ENCODE results near the gene USH1C. TPM values are rescaled to one million over a fixed set of nuclear protein-coding genes. Genes with fewer than 3 reads are reported as not detected.

The USH1C gene
- total RNA-seq, 8 experiments from 2014 or later: 0.11 to 1.00 (median 0.51) TPM; not detected in 3

- WGBS, 10 experiments: 0 to 80% (median 50%) methylated on average over 1 of the region's 1 CpG; no CpG with 5 or more reads in 7 of the 10 experiments
- Histone ChIP-seq H3K27ac (no peak overlapping the region), H3K4me1 (replicated peaks in 1 of 2) (peaks cover 0 to 10% of the 10 kb centered on the region in 2 donors), H3K4me3 (no peak overlapping the region)
- ATAC-seq (replicated peaks in 6 of 8): no peak
- in situ Hi-C loops (cut with MboI; ENCODE audit: low pct_unique_long_range_greater_than_20kb in 2 of 9, low sequenced_read_pairs in 9 of 9, unreplicated experiment in 9 of 9): no loop called here
Measured at GRCh38 chr11:17538054-17538453, 6.2 kb downstream of the USH1C start.

GRCh38 chr11:17537261-17537660 is 7.0 kb downstream of the USH1C start:
- Histone ChIP-seq H3K4me3 (no peak overlapping the region), H3K4me1 (replicated peaks in 1 of 2) (peaks cover 0 to 8% of the 10 kb centered on the region in 2 donors), H3K27ac (no peak overlapping the region)
- 24 to 93% (median 77%) methylated on average over 1 to 8 of the region's 8 CpGs; no CpG with 5 or more reads in 1 of the 10 experiments for WGBS, 10 experiments
- ATAC-seq (replicated peaks in 6 of 8): no peak
- in situ Hi-C loops (cut with MboI; ENCODE audit: low pct_unique_long_range_greater_than_20kb in 2 of 9, low sequenced_read_pairs in 9 of 9, unreplicated experiment in 9 of 9): no loop called here

- in situ Hi-C loops (cut with MboI; ENCODE audit: low pct_unique_long_range_greater_than_20kb in 2 of 9, low sequenced_read_pairs in 9 of 9, unreplicated experiment in 9 of 9): no loop called here
- ATAC-seq (replicated peaks in 6 of 8): no peak
- no peak overlapping the region for H3K27ac ChIP-seq
- H3K4me1 ChIP-seq (replicated peaks in 1 of 2): peaks cover 0 to 2% of the 10 kb centered on the region in 2 donors
- H3K4me3 ChIP-seq: no peak overlapping the region
- WGBS, 10 experiments: 35 to 94% (median 69%) methylated on average over 1 to 3 of the region's 3 CpGs; no CpG with 5 or more reads in 3 of the 10 experiments
Measured at GRCh38 chr11:17535488-17535887, 8.7 kb downstream of the USH1C start.

- peak in 1 of 8 experiments; percentile 15 for ATAC-seq (replicated peaks in 6 of 8)
- peaks cover 2 to 10% of the 10 kb centered on the region in 2 donors for H3K4me1 ChIP-seq (replicated peaks in 1 of 2)
- H3K27ac ChIP-seq: no peak overlapping the region
- 69 to 100% (median 72%) methylated on average over 2 to 4 of the region's 11 CpGs; no CpG with 5 or more reads in 6 of the 10 experiments for WGBS, 10 experiments
- in situ Hi-C loops (cut with MboI; ENCODE audit: low pct_unique_long_range_greater_than_20kb in 2 of 9, low sequenced_read_pairs in 9 of 9, unreplicated experiment in 9 of 9): no loop called here
- H3K4me3 ChIP-seq: no peak overlapping the region
Measured at GRCh38 chr11:17533778-17534415, 10.3 kb downstream of the USH1C start.

GRCh38 chr11:17533341-17533740 is 10.9 kb downstream of the USH1C start:
- Histone ChIP-seq H3K27ac (no peak overlapping the region), H3K4me3 (no peak overlapping the region), H3K4me1 (replicated peaks in 1 of 2) (peaks cover 2 to 10% of the 10 kb centered on the region in 2 donors)
- no peak for ATAC-seq (replicated peaks in 6 of 8)
- in situ Hi-C loops (cut with MboI; ENCODE audit: low pct_unique_long_range_greater_than_20kb in 2 of 9, low sequenced_read_pairs in 9 of 9, unreplicated experiment in 9 of 9): no loop called here
- no CpG with 5 or more reads among the region's 6 CpGs for WGBS, 10 experiments

- Histone ChIP-seq H3K4me1 (replicated peaks in 1 of 2) (peaks cover 2 to 10% of the 10 kb centered on the region in 2 donors), H3K27ac (no peak overlapping the region), H3K4me3 (no peak overlapping the region)
- WGBS, 10 experiments: 0 to 88% (median 51%) methylated on average over 1 to 2 of the region's 2 CpGs; no CpG with 5 or more reads in 4 of the 10 experiments
- no peak for ATAC-seq (replicated peaks in 6 of 8)
- in situ Hi-C loops (cut with MboI; ENCODE audit: low pct_unique_long_range_greater_than_20kb in 2 of 9, low sequenced_read_pairs in 9 of 9, unreplicated experiment in 9 of 9): no loop called here
Measured at GRCh38 chr11:17532784-17533183, 11.4 kb downstream of the USH1C start.

GRCh38 chr11:17531636-17532113 is 12.5 kb downstream of the USH1C start:
- Histone ChIP-seq H3K4me1 (replicated peaks in 1 of 2) (peaks cover 2 to 10% of the 10 kb centered on the region in 2 donors), H3K4me3 (no peak overlapping the region), H3K27ac (no peak overlapping the region)
- in situ Hi-C loops (cut with MboI; ENCODE audit: low pct_unique_long_range_greater_than_20kb in 2 of 9, low sequenced_read_pairs in 9 of 9, unreplicated experiment in 9 of 9): no loop called here
- peak in 4 of 8 experiments; percentile 8 to 76 (median 34) for ATAC-seq (replicated peaks in 6 of 8)
- WGBS, 10 experiments: 0 to 100% (median 60%) methylated on average over 1 to 5 of the region's 6 CpGs; no CpG with 5 or more reads in 1 of the 10 experiments

- Histone ChIP-seq H3K4me3 (no peak overlapping the region), H3K27ac (no peak overlapping the region), H3K4me1 (replicated peaks in 1 of 2) (peaks cover 2 to 10% of the 10 kb centered on the region in 2 donors)
- WGBS, 10 experiments: 70 to 86% (median 76%) methylated on average over 1 to 7 of the region's 22 CpGs; no CpG with 5 or more reads in 5 of the 10 experiments
- in situ Hi-C loops (cut with MboI; ENCODE audit: low pct_unique_long_range_greater_than_20kb in 2 of 9, low sequenced_read_pairs in 9 of 9, unreplicated experiment in 9 of 9): no loop called here
- no peak for ATAC-seq (replicated peaks in 6 of 8)
Measured at GRCh38 chr11:17531071-17531600, 13.1 kb downstream of the USH1C start.

GRCh38 chr11:17529844-17530185 is 14.4 kb downstream of the USH1C start:
- H3K4me3 ChIP-seq: no peak overlapping the region
- WGBS, 10 experiments: 23 to 100% (median 71%) methylated on average over 1 to 10 of the region's 10 CpGs; no CpG with 5 or more reads in 2 of the 10 experiments
- peak overlapping the region in 1 of 2 donors; percentile 32 for H3K27ac ChIP-seq
- peak in 5 of 8 experiments; percentile 24 to 64 (median 44) for ATAC-seq (replicated peaks in 6 of 8)
- in situ Hi-C loops (cut with MboI; ENCODE audit: low pct_unique_long_range_greater_than_20kb in 2 of 9, low sequenced_read_pairs in 9 of 9, unreplicated experiment in 9 of 9): no loop called here
- H3K4me1 ChIP-seq (replicated peaks in 1 of 2): peaks cover 2 to 10% of the 10 kb centered on the region in 2 donors

- whole genome bisulfite sequencing, 10 experiments: 20 to 84% (median 54%) methylated on average over 1 to 12 of the region's 14 CpGs; no CpG with 5 or more reads in 2 of the 10 experiments
- peak in 5 of 8 experiments; percentile 9 to 57 (median 19) for ATAC-seq (replicated peaks in 6 of 8)
- in situ Hi-C loops (cut with MboI; ENCODE audit: low pct_unique_long_range_greater_than_20kb in 2 of 9, low sequenced_read_pairs in 9 of 9, unreplicated experiment in 9 of 9): no loop called here
Measured at GRCh38 chr11:17528906-17529843, 15.0 kb downstream of the USH1C start.

GRCh38 chr11:17528181-17528691 is 16.0 kb downstream of the USH1C start:
- ATAC-seq (replicated peaks in 6 of 8): peak; percentile 75 to 98 (median 86)
- Histone ChIP-seq H3K4me1 (replicated peaks in 1 of 2) (peaks cover 0 to 10% of the 10 kb centered on the region in 2 donors), H3K4me3 (no peak overlapping the region), H3K27ac (no peak overlapping the region)
- 0 to 60% (median 23%) methylated on average over 1 to 3 of the region's 9 CpGs; no CpG with 5 or more reads in 6 of the 10 experiments for whole genome bisulfite sequencing, 10 experiments
- in situ Hi-C loops (cut with MboI; ENCODE audit: low pct_unique_long_range_greater_than_20kb in 2 of 9, low sequenced_read_pairs in 9 of 9, unreplicated experiment in 9 of 9): no loop called here

More at GRCh38 chr11:17528906-17529843, 15.0 kb downstream of the USH1C start:
- Histone ChIP-seq H3K4me1 (replicated peaks in 1 of 2) (peaks cover 2 to 10% of the 10 kb centered on the region in 2 donors), H3K4me3 (no peak overlapping the region), H3K27ac (peak overlapping the region in 1 of 2 donors; percentile 32)

GRCh38 chr11:17527628-17527995 is 16.6 kb downstream of the USH1C start:
- Histone ChIP-seq H3K4me3 (no peak overlapping the region), H3K4me1 (replicated peaks in 1 of 2) (peaks cover 0 to 10% of the 10 kb centered on the region in 2 donors), H3K27ac (no peak overlapping the region)
- in situ Hi-C loops (cut with MboI; ENCODE audit: low pct_unique_long_range_greater_than_20kb in 2 of 9, low sequenced_read_pairs in 9 of 9, unreplicated experiment in 9 of 9): no loop called here
- 0 to 79% (median 42%) methylated on average over 2 to 3 of the region's 3 CpGs; no CpG with 5 or more reads in 4 of the 10 experiments for WGBS, 10 experiments
- no peak for ATAC-seq (replicated peaks in 6 of 8)

All from motor neuron (in vitro differentiated cells).